HepG2 (cell line): ENCODE data around the gene CDK8. TPM values are rescaled to one million over a fixed set of nuclear protein-coding genes. Genes with fewer than 3 reads are reported as not detected.
A peak's percentile ranks its signal among the peaks of the same experiment; 100 is the strongest.

Experiments
- ATAC-seq: fragments of 200-7000 bp; cut with Tn5 transposase; 3 replicates; pipeline ENCODE4 v1.9.1; 2020; ENCODE audit warnings: mild to moderate bottlenecking, moderate library complexity
- BruUV-seq: library from RNA; stranded (reverse); fragments of 400-500 nt; replicated peaks from 2 replicates; lab custom pipeline; 2021; lab: Mats Ljungman, UMichigan
- CTCF ChIA-PET: fragments of 300-600 bp; formaldehyde crosslinking; extraction: SDS; loops from one replicate; lab custom pipeline; 2021; ENCODE audit warnings: low total read pairs, inconsistent platforms, low intra/inter-chr PET ratio; lab: Yijun Ruan, JAX
- POLR2A ChIA-PET: fragments of 350-600 bp; sonication (Branson Sonifier 250); formaldehyde crosslinking; loops from one replicate; lab custom pipeline; 2020; ENCODE audit warnings: antibody characterized with exemption, inconsistent platforms; lab: Yijun Ruan, JAX
- DNase-seq: peaks from one replicate; pipeline ENCODE4 v3.0.0-alpha.2; 2015; ENCODE audit warnings: low spot score
- FAIRE-seq: peaks from 3 replicates; lab custom pipeline; 2011; peaks lifted over from hg19 to GRCh38; lab: Jason Lieb, UNC
- H2AFZ ChIP-seq: one replicate; pipeline ENCODE4 v1.6.1; 2011; ENCODE audit warnings: low read length, inconsistent platforms
- H3K27ac ChIP-seq: fragments of 300-600 bp; 3 replicates; pipeline ENCODE4 v1.8.0; 2011; ENCODE audit warnings: mixed run types, mild to moderate bottlenecking, mixed read lengths, low read length, inconsistent platforms; ENCODE audit not compliant: insufficient read depth; ENCODE audit errors: extremely low read length
- H3K27me3 ChIP-seq, 2 experiments: fragments of 200-600 bp in 1 of 2; 2 replicates in 1 of 2; 3 replicates in 1 of 2; pipeline versions ENCODE4 v1.6.0 to v1.8.0; 2011; ENCODE audit warnings: low read length in 2 of 2, mild to moderate bottlenecking in 2 of 2, moderate library complexity in 2 of 2, inconsistent platforms in 1 of 2; ENCODE audit not compliant: insufficient read depth in 2 of 2, control insufficient read depth in 1 of 2
- H3K36me3 ChIP-seq, 2 experiments: fragments of 200-600 bp in 1 of 2; replicated peaks in 1 of 2; 2 replicates in 1 of 2; 3 replicates in 1 of 2; pipeline versions ENCODE4 v1.5.1 to v1.8.0; 2011; ENCODE audit warnings: low read length in 2 of 2, inconsistent platforms in 1 of 2; ENCODE audit not compliant: insufficient read depth in 2 of 2, control insufficient read depth in 1 of 2
- H3K4me1 ChIP-seq: 2 replicates; pipeline ENCODE4 v1.5.1; 2012; ENCODE audit warnings: low read length, inconsistent platforms; ENCODE audit not compliant: insufficient read depth
- H3K4me2 ChIP-seq: 2 replicates; pipeline ENCODE4 v1.6.0; 2011; ENCODE audit warnings: low read depth, low read length, inconsistent platforms
- H3K4me3 ChIP-seq, 3 experiments: fragments of 200-600 bp in 1 of 3; sonication (generic), shearing (Covaris generic) in 1 of 3; replicated peaks in 1 of 3; 2 replicates each; pipeline ENCODE4 v1.5.1; 2011 to 2016; ENCODE audit warnings: low read length in 3 of 3, inconsistent platforms in 2 of 3, low read depth in 2 of 3, mild to moderate bottlenecking in 2 of 3, control low read depth in 1 of 3, mixed read lengths in 1 of 3; ENCODE audit not compliant: insufficient read depth in 1 of 3
- H3K79me2 ChIP-seq: one replicate; pipeline ENCODE4 v1.6.1; 2011; ENCODE audit warnings: low read length, inconsistent platforms; ENCODE audit not compliant: insufficient read depth
- H3K9ac ChIP-seq: 2 replicates; pipeline ENCODE4 v1.6.0; 2011; ENCODE audit warnings: mild to moderate bottlenecking, low read depth, low read length, inconsistent platforms; ENCODE audit not compliant: insufficient read depth
- H3K9me3 ChIP-seq: 2 replicates; pipeline ENCODE4 v1.5.1; 2012; ENCODE audit warnings: mild to moderate bottlenecking, low read length
- H4K20me1 ChIP-seq: 2 replicates; pipeline ENCODE4 v1.6.0; 2011; ENCODE audit warnings: inconsistent platforms, mild to moderate bottlenecking, low read length, moderate library complexity; ENCODE audit not compliant: insufficient read depth
- AFF4 ChIP-seq: sonication (generic); formaldehyde crosslinking; IDR thresholded peaks from 2 replicates; pipeline ENCODE4 v1.4.0; 2020; ENCODE audit warnings: missing genetic modification reagents
- CEBPB ChIP-seq: IDR thresholded peaks from 2 replicates; pipeline ENCODE4 v1.6.1; 2011; ENCODE audit warnings: low read depth, low read length, improper control_type of control experiment, borderline replicate concordance
- CEBPG ChIP-seq: IDR thresholded peaks from 2 replicates; pipeline ENCODE4 v1.6.1; 2016
- MAFF ChIP-seq: IDR thresholded peaks from 2 replicates; pipeline ENCODE4 v1.6.1; 2011; ENCODE audit warnings: low read depth, low read length, improper control_type of control experiment
- MAFK ChIP-seq, 2 experiments: IDR thresholded peaks in 1 of 2; conservative IDR thresholded peaks in 1 of 2; 2 replicates each; pipeline ENCODE4 v1.6.1; 2011; ENCODE audit warnings: improper control_type of control experiment in 2 of 2, low read length in 2 of 2
- POLR2A ChIP-seq, 2 experiments: IDR thresholded peaks; 2 replicates each; pipeline ENCODE4 v1.6.1; 2011; ENCODE audit warnings: low read depth in 2 of 2, low read length in 2 of 2, mild to moderate bottlenecking in 1 of 2, moderate library complexity in 1 of 2; ENCODE audit not compliant: insufficient read depth in 1 of 2
- TEAD2 ChIP-seq: sonication (generic); formaldehyde crosslinking; IDR thresholded peaks from 2 replicates; pipeline ENCODE4 v1.9.0; 2021; ENCODE audit warnings: missing genetic modification reagents
- ZFP36L1 ChIP-seq: sonication (generic); formaldehyde crosslinking; IDR thresholded peaks from 2 replicates; pipeline ENCODE4 v1.8.0; 2022; ENCODE audit warnings: mild to moderate bottlenecking, missing genetic modification reagents, moderate library complexity
- ZNF276 ChIP-seq: sonication (generic); formaldehyde crosslinking; IDR thresholded peaks from 2 replicates; pipeline ENCODE4 v1.4.0; 2020; ENCODE audit warnings: mild to moderate bottlenecking, low read depth, missing genetic modification reagents
- ZNF547 ChIP-seq: sonication (generic); formaldehyde crosslinking; IDR thresholded peaks from 2 replicates; pipeline ENCODE4 v1.5.1; 2020; ENCODE audit warnings: mild to moderate bottlenecking, missing genetic modification reagents
- ZNF788 ChIP-seq: sonication (generic); formaldehyde crosslinking; IDR thresholded peaks from 2 replicates; pipeline ENCODE4 v1.5.0; 2020; ENCODE audit warnings: mild to moderate bottlenecking, missing genetic modification reagents, borderline replicate concordance
- whole genome bisulfite sequencing: methylation state at CpG from one replicate; pipeline ENCODE4 v1.1.6; 2017; ENCODE audit warnings: low lambda C conversion rate; 5-methylcytosine and 5-hydroxymethylcytosine counted together
- in situ Hi-C: cut with HindIII; loops from 2 replicates; pipeline ENCODE4 v1.10.0; 2017; ENCODE audit warnings: low pct_unique_long_range_greater_than_20kb; ENCODE audit not compliant: extremely low pct_ligation_motif_present
- intact Hi-C: fragments of 100-400 bp; cut with micrococcal nuclease; formaldehyde crosslinking; loops from one replicate; pipeline ENCODE4 v1.10.0; 2022; ENCODE audit not compliant: unreplicated experiment
- polyA plus RNA-seq, 8 experiments: library from polyadenylated mRNA; depleted of rRNA in 3 of 8; stranded (reverse) in 7 of 8; unstranded in 1 of 8; fragments of >200 nt; fragmentation: Illumina TruSeq in 4 of 8; extraction: Trizol in 4 of 8; gene quantifications; 2 replicates each; pipeline versions ENCODE4 v1.2.1 to v1.2.3, GENCODE V29; 2011 to 2016; ENCODE audit warnings: low read depth in 4 of 8, missing spikeins in 1 of 8, mixed read lengths in 1 of 8; ENCODE audit not compliant: insufficient read depth in 1 of 8
- total RNA-seq, 5 experiments: library from RNA; depleted of rRNA; stranded (reverse); fragments of >200 nt; fragmentation: Illumina TruSeq; extraction: Trizol; gene quantifications; 2 replicates each; pipeline ENCODE4 v1.2.3, GENCODE V29; 2016; ENCODE audit warnings: low read depth in 1 of 5
- TF ChIP-seq, protein P1 (sequence below): sonication (generic); formaldehyde crosslinking; IDR thresholded peaks from 2 replicates; pipeline ENCODE4 v1.4.0; 2020; ENCODE audit warnings: missing genetic modification reagents

Gene CDK8
- total and polyA plus RNA-seq, 2 of the 13 experiments (the other 11 are each of a cell fraction or from before 2014, with no cell fraction given), result 15.8 to 16.4 TPM

GRCh38 chr13:26213345-26213744 is 40.6 kb upstream of the CDK8 start:
- no TSS peak for BruUV-seq
- Histone ChIP-seq H3K27ac (no peak overlapping the region), H4K20me1 (no peaks in the 10 kb centered on the region), H3K79me2 (no peaks in the 10 kb centered on the region), H3K9ac (no peak overlapping the region), H3K4me2 (no peak overlapping the region), H3K4me1 (no peaks in the 10 kb centered on the region), H3K9me3 (no peaks in the 10 kb centered on the region), H2AFZ (no peak overlapping the region), H3K4me3 (no peak overlapping the region)
- intact Hi-C loops (no loop called here), in situ Hi-C loops (no loop called here)
- WGBS, result 91% methylated on average over 1 of the region's 1 CpG
- CTCF ChIA-PET, result no interaction called here
- ATAC-seq (no peak), DNase-seq (no peak), FAIRE-seq (no peak)
- POLR2A ChIA-PET, result interaction anchor here (1.5 kb wide), 1 partner anchor 9 kb away, joined by 5 read pairs; the partner anchor contains the start of gene RNF6
- no peak for TF ChIP-seq TEAD2
- peak; percentile 51 to 85; a peak in 3 of 4 replicates for TF ChIP-seq MAFK (conservative IDR thresholded peaks at IDR 0.05 in 1 of 2, IDR thresholded peaks at IDR 0.05 in 1 of 2; ENCODE audit: low read length in 2 of 2)
- TF ChIP-seq ZNF547 (CRISPR knock-in tag), result no peak
- TF ChIP-seq MAFF, result peak; percentile 68
- TF ChIP-seq, all 625 proteins: peak for 2
- Histone ChIP-seq H3K36me3 (peaks cover 10 to 44% of the 10 kb centered on the region in 2 experiments), H3K27me3 (no peaks in the 10 kb centered on the region)

- no peak overlapping the region for H3K9ac ChIP-seq
- CTCF ChIA-PET, result no interaction called here
- ATAC-seq (no peak), FAIRE-seq (no peak), DNase-seq (no peak)
- no peak overlapping the region for H2AFZ ChIP-seq
- no peaks in the 10 kb centered on the region for H3K79me2 ChIP-seq
- no peaks in the 10 kb centered on the region for H3K4me1 ChIP-seq
- no peak overlapping the region for H3K27ac ChIP-seq
- TF ChIP-seq ZNF276 (CRISPR knock-in tag) (no peak), CEBPG (CRISPR knock-in tag) (peak; percentile 19; the same call in 1 of the 2 replicates), CEBPB (peak; percentile 70), ZFP36L1 (CRISPR knock-in tag) (no peak), AFF4 (CRISPR knock-in tag) (no peak), ZNF788 (no peak), POLR2A (IDR thresholded peaks at IDR 0.05; ENCODE audit: insufficient read depth in 1 of 2, low read depth in 2 of 2, low read length in 2 of 2) (0 out of 4 replicates have a peak, but pooled peaks of 1 of the 2 experiments have one; percentile 29)
- TF ChIP-seq, protein P1, sequence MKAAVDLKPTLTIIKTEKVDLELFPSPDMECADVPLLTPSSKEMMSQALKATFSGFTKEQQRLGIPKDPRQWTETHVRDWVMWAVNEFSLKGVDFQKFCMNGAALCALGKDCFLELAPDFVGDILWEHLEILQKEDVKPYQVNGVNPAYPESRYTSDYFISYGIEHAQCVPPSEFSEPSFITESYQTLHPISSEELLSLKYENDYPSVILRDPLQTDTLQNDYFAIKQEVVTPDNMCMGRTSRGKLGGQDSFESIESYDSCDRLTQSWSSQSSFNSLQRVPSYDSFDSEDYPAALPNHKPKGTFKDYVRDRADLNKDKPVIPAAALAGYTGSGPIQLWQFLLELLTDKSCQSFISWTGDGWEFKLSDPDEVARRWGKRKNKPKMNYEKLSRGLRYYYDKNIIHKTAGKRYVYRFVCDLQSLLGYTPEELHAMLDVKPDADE (CRISPR knock-in tag), result no peak
- in situ Hi-C loops, result no loop called here
- H3K4me3 ChIP-seq, result no peak overlapping the region
- no TSS peak for BruUV-seq
- intact Hi-C loops, result no loop called here
- H3K9me3 ChIP-seq, result no peaks in the 10 kb centered on the region
- H3K27me3 ChIP-seq, result no peaks in the 10 kb centered on the region
- 100% methylated on average over 6 of the region's 6 CpGs for WGBS
- POLR2A ChIA-PET, result interaction anchor here (1.5 kb wide), 1 partner anchor 8 kb away, joined by 5 read pairs; the partner anchor contains the start of gene RNF6
- H4K20me1 ChIP-seq, result no peaks in the 10 kb centered on the region
- H3K4me2 ChIP-seq, result no peak overlapping the region
- peaks cover 10 to 45% of the 10 kb centered on the region in 2 experiments for H3K36me3 ChIP-seq
Observed at GRCh38 chr13:26213982-26214381, 39.9 kb upstream of the CDK8 start.
